Neuronal stem cell (in vitro differentiated cells): Measurements from ENCODE around the gene POLR3H. TPM values are rescaled to one million over a fixed set of nuclear protein-coding genes. Genes with fewer than 3 reads are reported as not detected.
"Not testable (repeated sequence)": the region's sequence is repeated elsewhere in the genome, so short reads cannot be mapped to it uniquely, and the experiment has no call there.

Source experiments
- DNase-seq: peaks from one replicate; pipeline ENCODE4 v3.0.0-alpha.2; 2013; ENCODE audit warnings: low spot score
- H2AFZ ChIP-seq: one replicate; pipeline ENCODE4 v1.6.1; 2013; ENCODE audit warnings: mild to moderate bottlenecking, low read length, inconsistent platforms
- H2AK5ac ChIP-seq: 2 replicates; pipeline ENCODE4 v1.6.1; 2013; ENCODE audit warnings: low read depth, mild to moderate bottlenecking, inconsistent platforms, low read length, moderate library complexity, mixed read lengths
- H2BK120ac ChIP-seq: 2 replicates; pipeline ENCODE4 v1.6.1; 2013; ENCODE audit warnings: low read depth, mild to moderate bottlenecking, inconsistent platforms, low read length, moderate library complexity, mixed read lengths
- H2BK12ac ChIP-seq: one replicate; pipeline ENCODE4 v1.6.1; 2013; ENCODE audit warnings: low read length, inconsistent platforms
- H2BK15ac ChIP-seq: 2 replicates; pipeline ENCODE4 v1.6.1; 2013; ENCODE audit warnings: mild to moderate bottlenecking, low read length, inconsistent platforms, mixed read lengths
- H2BK5ac ChIP-seq: one replicate; pipeline ENCODE4 v1.6.1; 2013; ENCODE audit warnings: inconsistent platforms, mild to moderate bottlenecking, low read length, moderate library complexity
- H3K14ac ChIP-seq: one replicate; pipeline ENCODE4 v1.6.1; 2013; ENCODE audit warnings: low read length, inconsistent platforms
- H3K18ac ChIP-seq: 2 replicates; pipeline ENCODE4 v1.6.1; 2013; ENCODE audit warnings: low read length, inconsistent platforms
- H3K23ac ChIP-seq: 2 replicates; pipeline ENCODE4 v1.6.1; 2013; ENCODE audit warnings: low read depth, mild to moderate bottlenecking, mixed read lengths, low read length, inconsistent platforms; ENCODE audit not compliant: poor library complexity
- H3K27ac ChIP-seq: replicated peaks from 3 replicates; pipeline ENCODE4 v1.5.1; 2013; ENCODE audit warnings: low read length, inconsistent platforms
- H3K27me3 ChIP-seq, 3 experiments: 2 replicates each; pipeline ENCODE4 v1.6.1; 2013; ENCODE audit warnings: low read length in 3 of 3, mild to moderate bottlenecking in 2 of 3, inconsistent platforms in 1 of 3, low read depth in 1 of 3, mixed read lengths in 1 of 3, moderate library complexity in 1 of 3; ENCODE audit not compliant: control insufficient read depth in 3 of 3, insufficient read depth in 3 of 3
- H3K36me3 ChIP-seq, 2 donors: replicated peaks in 1 of 2; 2 replicates each; pipeline ENCODE4 v1.6.1; 2013; ENCODE audit warnings: low read length in 2 of 2; ENCODE audit not compliant: control insufficient read depth in 2 of 2, insufficient read depth in 2 of 2
- H3K4ac ChIP-seq: 2 replicates; pipeline ENCODE4 v1.6.1; 2013; ENCODE audit warnings: inconsistent platforms, mild to moderate bottlenecking, low read length, moderate library complexity
- H3K4me1 ChIP-seq, 2 donors: 1 replicate in 1 of 2; 2 replicates in 1 of 2; pipeline ENCODE4 v1.6.1; 2013; ENCODE audit warnings: low read length in 2 of 2, low read depth in 1 of 2; ENCODE audit not compliant: control insufficient read depth in 2 of 2, insufficient read depth in 1 of 2
- H3K4me2 ChIP-seq: one replicate; pipeline ENCODE4 v1.6.1; 2013; ENCODE audit warnings: mild to moderate bottlenecking, low read length, inconsistent platforms; ENCODE audit not compliant: insufficient read depth, poor library complexity, severe bottlenecking
- H3K4me3 ChIP-seq, 2 donors: 2 replicates each; pipeline ENCODE4 v1.5.1; 2013; ENCODE audit warnings: low read length in 2 of 2, mild to moderate bottlenecking in 2 of 2, inconsistent platforms in 1 of 2, moderate library complexity in 1 of 2
- H3K79me1 ChIP-seq: one replicate; pipeline ENCODE4 v1.6.1; 2013; ENCODE audit warnings: low read depth, mild to moderate bottlenecking, inconsistent platforms, low read length, moderate library complexity
- H3K9ac ChIP-seq: one replicate; pipeline ENCODE4 v1.6.1; 2013; ENCODE audit warnings: mild to moderate bottlenecking, low read depth, low read length, inconsistent platforms; ENCODE audit not compliant: poor library complexity
- H3K9me3 ChIP-seq, 2 donors: replicated peaks in 1 of 2; 2 replicates each; pipeline versions ENCODE3 to v1.6.1; 2013; ENCODE audit warnings: low read length in 2 of 2, mild to moderate bottlenecking in 2 of 2, inconsistent platforms in 1 of 2, low read depth in 1 of 2, mixed read lengths in 1 of 2, moderate library complexity in 1 of 2; ENCODE audit not compliant: control insufficient read depth in 2 of 2, insufficient read depth in 1 of 2
- H4K8ac ChIP-seq: one replicate; pipeline ENCODE4 v1.6.1; 2013; ENCODE audit warnings: low read depth, mild to moderate bottlenecking, inconsistent platforms, low read length, moderate library complexity
- H4K91ac ChIP-seq: one replicate; pipeline ENCODE4 v1.6.1; 2013; ENCODE audit warnings: low read length, low read depth, mild to moderate bottlenecking, inconsistent platforms; ENCODE audit not compliant: poor library complexity
- WGBS, 2 donors: extraction: QIAGEN DNeasy Blood & Tissue Kit; methylation state at CpG; one replicate each; pipeline ENCODE4 v1.1.7; 2013; ENCODE audit warnings: missing lambda C conversion rate in 2 of 2, mixed read lengths in 1 of 2; ENCODE audit not compliant: insufficient read length in 2 of 2, insufficient replicate concordance in 1 of 2; ENCODE audit errors: extremely low coverage in 2 of 2; 5-methylcytosine and 5-hydroxymethylcytosine counted together
- polyA plus RNA-seq, 2 experiments: library from polyadenylated mRNA; stranded (reverse); fragments of 200-250 nt; gene quantifications; one replicate each; pipeline ENCODE4 v1.2.3, GENCODE V29; 2013

POLR3H gene
- 16.8 TPM for polyA plus RNA-seq (2013, experiment 1 of 2)
- polyA plus RNA-seq (2013, experiment 2 of 2) = 16.3 TPM

- H3K9ac ChIP-seq = peak within 1 kb of the TSS; percentile 95
Measured at GRCh38 chr22:41543854-41544670, at the start of gene POLR3H. Gene POLR3H (minus strand): TSS chr22:41544470. CDS start chr22:41544101, 369 bp downstream.

GRCh38 chr22:41593336-41593960 is 49.2 kb upstream of the POLR3H start:
- not testable (repeated sequence) for H3K4me1 ChIP-seq, H2AK5ac ChIP-seq, H3K4me2 ChIP-seq, H3K9me3 ChIP-seq, H2BK5ac ChIP-seq, H3K27ac ChIP-seq, H3K4ac ChIP-seq, H4K91ac ChIP-seq, H3K27me3 ChIP-seq, H3K36me3 ChIP-seq, H3K79me1 ChIP-seq, H3K4me3 ChIP-seq, H3K9ac ChIP-seq, H3K14ac ChIP-seq, H3K18ac ChIP-seq, H3K23ac ChIP-seq, H4K8ac ChIP-seq, H2AFZ ChIP-seq, DNase-seq, H2BK12ac ChIP-seq, H2BK120ac ChIP-seq, H2BK15ac ChIP-seq
- no CpG with 5 or more reads among the region's 51 CpGs for WGBS, 2 donors

More at GRCh38 chr22:41543854-41544670, at the start of gene POLR3H:
- Histone ChIP-seq H3K27me3 (no peaks in the 10 kb centered on the region), H2AFZ (peak within 1 kb of the TSS; percentile 75), H3K36me3 (peaks cover 13 to 30% of the 10 kb centered on the region in 2 donors), H3K4me3 (peak within 1 kb of the TSS; percentile 61 to 97), H3K4ac (no peak within 1 kb of the TSS), H3K18ac (peak within 1 kb of the TSS; percentile 96), H3K79me1 (peaks cover 10% of the 10 kb centered on the region), H2AK5ac (peak within 1 kb of the TSS; percentile 93), H4K91ac (no peak within 1 kb of the TSS), H3K27ac (peak within 1 kb of the TSS; percentile 24), H3K14ac (peak within 1 kb of the TSS; percentile 79), H3K4me1 (peaks cover 8 to 12% of the 10 kb centered on the region in 2 donors), H4K8ac (no peak within 1 kb of the TSS), H2BK120ac (no peak within 1 kb of the TSS), H2BK5ac (no peak within 1 kb of the TSS), H2BK12ac (no peak within 1 kb of the TSS), H3K23ac (peak within 1 kb of the TSS; percentile 62), H3K4me2 (peak within 1 kb of the TSS; percentile 90), H2BK15ac (no peak within 1 kb of the TSS), H3K9me3 (no peaks in the 10 kb centered on the region)
- DNase-seq = peak; percentile 96
- WGBS, 2 donors = no CpG with 5 or more reads among the region's 80 CpGs

GRCh38 chr22:41589391-41590241 is 45.3 kb upstream of the POLR3H start, which contains the start of gene PMM1:
Gene PMM1 (minus strand): TSS chr22:41589840. CDS start chr22:41589805, 35 bp downstream.
- Histone ChIP-seq H3K9me3 (no peaks in the 10 kb centered on the region), H2BK12ac (peak within 1 kb of the TSS; percentile 14), H3K36me3 (no peaks in the 10 kb centered on the region), H4K91ac (peak within 1 kb of the TSS; percentile 65), H3K4me1 (peaks cover 6% of the 10 kb centered on the region in 2 donors), H3K27me3 (no peaks in the 10 kb centered on the region), H3K79me1 (no peaks in the 10 kb centered on the region), H2BK120ac (no peak within 1 kb of the TSS), H3K27ac (peak within 1 kb of the TSS; percentile 61), H3K14ac (peak within 1 kb of the TSS; percentile 90), H3K18ac (peak within 1 kb of the TSS; percentile 93), H3K4me2 (peak within 1 kb of the TSS; percentile 95), H3K4me3 (peak within 1 kb of the TSS; percentile 82 to 98), H4K8ac (peak within 1 kb of the TSS; percentile 86), H2BK15ac (peak within 1 kb of the TSS; percentile 89), H2AK5ac (peak within 1 kb of the TSS; percentile 83), H3K23ac (peak within 1 kb of the TSS; percentile 96), H2AFZ (peak within 1 kb of the TSS; percentile 93), H3K9ac (peak within 1 kb of the TSS; percentile 93), H2BK5ac (peak within 1 kb of the TSS; percentile 71), H3K4ac (peak within 1 kb of the TSS; percentile 84)
- DNase-seq = peak; percentile 99
- WGBS, 2 donors = no CpG with 5 or more reads among the region's 61 CpGs
